ENCODE measurements around the gene S100A2. TPM values are rescaled to one million over a fixed set of nuclear protein-coding genes. Genes with fewer than 3 reads are reported as not detected.

The S100A2 gene
- total and polyA plus RNA-seq, 2 experiments from 2014 or later: 0.66 to 0.89 TPM

DNA sequence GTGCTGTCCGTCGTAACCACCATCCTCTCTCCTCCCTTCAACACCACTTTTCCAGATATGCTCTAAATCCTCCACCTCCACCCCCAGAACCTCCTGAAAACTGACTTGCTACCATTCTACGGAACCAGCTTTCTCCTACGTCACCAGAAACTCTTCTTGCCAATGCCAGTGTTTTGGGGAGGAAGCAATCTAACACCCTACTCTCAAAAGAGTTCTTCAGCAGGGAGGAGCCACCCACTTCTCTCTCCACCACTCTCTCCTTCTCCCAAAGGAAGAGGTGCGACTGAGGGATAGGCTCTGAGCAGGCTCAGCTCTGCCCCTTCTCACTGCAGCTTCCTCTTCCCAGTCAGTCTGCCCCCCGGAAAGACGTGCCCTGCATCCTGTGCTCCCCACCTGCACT is 6.1 kb upstream of the S100A2 start (continued):
- TF ChIP-seq, protein P1, sequence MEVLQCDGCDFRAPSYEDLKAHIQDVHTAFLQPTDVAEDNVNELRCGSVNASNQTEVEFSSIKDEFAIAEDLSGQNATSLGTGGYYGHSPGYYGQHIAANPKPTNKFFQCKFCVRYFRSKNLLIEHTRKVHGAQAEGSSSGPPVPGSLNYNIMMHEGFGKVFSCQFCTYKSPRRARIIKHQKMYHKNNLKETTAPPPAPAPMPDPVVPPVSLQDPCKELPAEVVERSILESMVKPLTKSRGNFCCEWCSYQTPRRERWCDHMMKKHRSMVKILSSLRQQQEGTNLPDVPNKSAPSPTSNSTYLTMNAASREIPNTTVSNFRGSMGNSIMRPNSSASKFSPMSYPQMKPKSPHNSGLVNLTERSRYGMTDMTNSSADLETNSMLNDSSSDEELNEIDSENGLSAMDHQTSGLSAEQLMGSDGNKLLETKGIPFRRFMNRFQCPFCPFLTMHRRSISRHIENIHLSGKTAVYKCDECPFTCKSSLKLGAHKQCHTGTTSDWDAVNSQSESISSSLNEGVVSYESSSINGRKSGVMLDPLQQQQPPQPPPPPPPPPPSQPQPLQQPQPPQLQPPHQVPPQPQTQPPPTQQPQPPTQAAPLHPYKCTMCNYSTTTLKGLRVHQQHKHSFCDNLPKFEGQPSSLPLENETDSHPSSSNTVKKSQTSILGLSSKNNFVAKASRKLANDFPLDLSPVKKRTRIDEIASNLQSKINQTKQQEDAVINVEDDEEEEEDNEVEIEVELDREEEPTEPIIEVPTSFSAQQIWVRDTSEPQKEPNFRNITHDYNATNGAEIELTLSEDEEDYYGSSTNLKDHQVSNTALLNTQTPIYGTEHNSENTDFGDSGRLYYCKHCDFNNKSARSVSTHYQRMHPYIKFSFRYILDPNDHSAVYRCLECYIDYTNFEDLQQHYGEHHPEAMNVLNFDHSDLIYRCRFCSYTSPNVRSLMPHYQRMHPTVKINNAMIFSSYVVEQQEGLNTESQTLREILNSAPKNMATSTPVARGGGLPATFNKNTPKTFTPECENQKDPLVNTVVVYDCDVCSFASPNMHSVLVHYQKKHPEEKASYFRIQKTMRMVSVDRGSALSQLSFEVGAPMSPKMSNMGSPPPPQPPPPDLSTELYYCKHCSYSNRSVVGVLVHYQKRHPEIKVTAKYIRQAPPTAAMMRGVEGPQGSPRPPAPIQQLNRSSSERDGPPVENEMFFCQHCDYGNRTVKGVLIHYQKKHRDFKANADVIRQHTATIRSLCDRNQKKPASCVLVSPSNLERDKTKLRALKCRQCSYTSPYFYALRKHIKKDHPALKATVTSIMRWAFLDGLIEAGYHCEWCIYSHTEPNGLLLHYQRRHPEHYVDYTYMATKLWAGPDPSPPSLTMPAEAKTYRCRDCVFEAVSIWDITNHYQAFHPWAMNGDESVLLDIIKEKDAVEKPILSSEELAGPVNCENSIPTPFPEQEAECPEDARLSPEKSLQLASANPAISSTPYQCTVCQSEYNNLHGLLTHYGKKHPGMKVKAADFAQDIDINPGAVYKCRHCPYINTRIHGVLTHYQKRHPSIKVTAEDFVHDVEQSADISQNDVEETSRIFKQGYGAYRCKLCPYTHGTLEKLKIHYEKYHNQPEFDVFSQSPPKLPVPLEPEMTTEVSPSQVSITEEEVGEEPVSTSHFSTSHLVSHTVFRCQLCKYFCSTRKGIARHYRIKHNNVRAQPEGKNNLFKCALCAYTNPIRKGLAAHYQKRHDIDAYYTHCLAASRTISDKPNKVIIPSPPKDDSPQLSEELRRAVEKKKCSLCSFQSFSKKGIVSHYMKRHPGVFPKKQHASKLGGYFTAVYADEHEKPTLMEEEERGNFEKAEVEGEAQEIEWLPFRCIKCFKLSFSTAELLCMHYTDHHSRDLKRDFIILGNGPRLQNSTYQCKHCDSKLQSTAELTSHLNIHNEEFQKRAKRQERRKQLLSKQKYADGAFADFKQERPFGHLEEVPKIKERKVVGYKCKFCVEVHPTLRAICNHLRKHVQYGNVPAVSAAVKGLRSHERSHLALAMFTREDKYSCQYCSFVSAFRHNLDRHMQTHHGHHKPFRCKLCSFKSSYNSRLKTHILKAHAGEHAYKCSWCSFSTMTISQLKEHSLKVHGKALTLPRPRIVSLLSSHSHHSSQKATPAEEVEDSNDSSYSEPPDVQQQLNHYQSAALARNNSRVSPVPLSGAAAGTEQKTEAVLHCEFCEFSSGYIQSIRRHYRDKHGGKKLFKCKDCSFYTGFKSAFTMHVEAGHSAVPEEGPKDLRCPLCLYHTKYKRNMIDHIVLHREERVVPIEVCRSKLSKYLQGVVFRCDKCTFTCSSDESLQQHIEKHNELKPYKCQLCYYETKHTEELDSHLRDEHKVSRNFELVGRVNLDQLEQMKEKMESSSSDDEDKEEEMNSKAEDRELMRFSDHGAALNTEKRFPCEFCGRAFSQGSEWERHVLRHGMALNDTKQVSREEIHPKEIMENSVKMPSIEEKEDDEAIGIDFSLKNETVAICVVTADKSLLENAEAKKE (CRISPR knock-in tag; IDR thresholded peaks at IDR 0.05): no peak
- TF ChIP-seq, protein P2, sequence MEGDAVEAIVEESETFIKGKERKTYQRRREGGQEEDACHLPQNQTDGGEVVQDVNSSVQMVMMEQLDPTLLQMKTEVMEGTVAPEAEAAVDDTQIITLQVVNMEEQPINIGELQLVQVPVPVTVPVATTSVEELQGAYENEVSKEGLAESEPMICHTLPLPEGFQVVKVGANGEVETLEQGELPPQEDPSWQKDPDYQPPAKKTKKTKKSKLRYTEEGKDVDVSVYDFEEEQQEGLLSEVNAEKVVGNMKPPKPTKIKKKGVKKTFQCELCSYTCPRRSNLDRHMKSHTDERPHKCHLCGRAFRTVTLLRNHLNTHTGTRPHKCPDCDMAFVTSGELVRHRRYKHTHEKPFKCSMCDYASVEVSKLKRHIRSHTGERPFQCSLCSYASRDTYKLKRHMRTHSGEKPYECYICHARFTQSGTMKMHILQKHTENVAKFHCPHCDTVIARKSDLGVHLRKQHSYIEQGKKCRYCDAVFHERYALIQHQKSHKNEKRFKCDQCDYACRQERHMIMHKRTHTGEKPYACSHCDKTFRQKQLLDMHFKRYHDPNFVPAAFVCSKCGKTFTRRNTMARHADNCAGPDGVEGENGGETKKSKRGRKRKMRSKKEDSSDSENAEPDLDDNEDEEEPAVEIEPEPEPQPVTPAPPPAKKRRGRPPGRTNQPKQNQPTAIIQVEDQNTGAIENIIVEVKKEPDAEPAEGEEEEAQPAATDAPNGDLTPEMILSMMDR (conservative IDR thresholded peaks at IDR 0.05; ENCODE audit: low read depth in 2 of 2): no peak
- TF ChIP-seq JUNB (IDR thresholded peaks at IDR 0.05; ENCODE audit: unreplicated experiment) (no peak), EZH2phosphoT487 (IDR thresholded peaks at IDR 0.05; ENCODE audit: unreplicated experiment) (no peak), ZNF114 (CRISPR knock-in tag; IDR thresholded peaks at IDR 0.05) (no peak), CREB1 (CRISPR knock-in tag; IDR thresholded peaks at IDR 0.05; ENCODE audit: low read depth) (no peak)
- TF ChIP-seq, protein P3, sequence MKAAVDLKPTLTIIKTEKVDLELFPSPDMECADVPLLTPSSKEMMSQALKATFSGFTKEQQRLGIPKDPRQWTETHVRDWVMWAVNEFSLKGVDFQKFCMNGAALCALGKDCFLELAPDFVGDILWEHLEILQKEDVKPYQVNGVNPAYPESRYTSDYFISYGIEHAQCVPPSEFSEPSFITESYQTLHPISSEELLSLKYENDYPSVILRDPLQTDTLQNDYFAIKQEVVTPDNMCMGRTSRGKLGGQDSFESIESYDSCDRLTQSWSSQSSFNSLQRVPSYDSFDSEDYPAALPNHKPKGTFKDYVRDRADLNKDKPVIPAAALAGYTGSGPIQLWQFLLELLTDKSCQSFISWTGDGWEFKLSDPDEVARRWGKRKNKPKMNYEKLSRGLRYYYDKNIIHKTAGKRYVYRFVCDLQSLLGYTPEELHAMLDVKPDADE (IDR thresholded peaks at IDR 0.05): no peak

Data from GM23338 (cell line).